Karpas-422 (cell line): Measurements from ENCODE around the gene EIF4G3. TPM values are rescaled to one million over a fixed set of nuclear protein-coding genes. Genes with fewer than 3 reads are reported as not detected.

ENCODE experiments used
- DNase-seq: peaks from one replicate; pipeline ENCODE4 v3.0.0-alpha.2; 2015
- H2AFZ ChIP-seq: fragments of 200-600 bp; sonication (generic); 2 replicates; pipeline ENCODE4 v1.6.1; 2014; ENCODE audit warnings: antibody characterized with exemption, low read length, mixed read lengths
- H3K27ac ChIP-seq: fragments of 200-600 bp; sonication (generic); 2 replicates; pipeline ENCODE4 v1.5.1; 2014; ENCODE audit warnings: mild to moderate bottlenecking, low read length, moderate library complexity
- H3K27me3 ChIP-seq: fragments of 200-600 bp; sonication (generic); 2 replicates; pipeline ENCODE4 v1.6.1; 2014; ENCODE audit warnings: low read length, mixed read lengths
- H3K36me3 ChIP-seq: fragments of 200-600 bp; sonication (generic); 2 replicates; pipeline ENCODE4 v1.6.1; 2014; ENCODE audit warnings: low read length, mixed read lengths; ENCODE audit not compliant: insufficient read depth
- H3K4me1 ChIP-seq: fragments of 200-600 bp; sonication (generic); 2 replicates; pipeline ENCODE4 v1.6.1; 2014; ENCODE audit warnings: mild to moderate bottlenecking, low read length, mixed read lengths
- H3K4me2 ChIP-seq: fragments of 200-600 bp; sonication (generic); 2 replicates; pipeline ENCODE4 v1.6.1; 2014; ENCODE audit warnings: low read length, low read depth, mild to moderate bottlenecking; ENCODE audit not compliant: poor library complexity, severe bottlenecking
- H3K4me3 ChIP-seq: fragments of 200-600 bp; sonication (generic); 2 replicates; pipeline ENCODE4 v1.5.1; 2014; ENCODE audit warnings: mild to moderate bottlenecking, antibody characterized with exemption, low read length, mixed read lengths
- H3K79me2 ChIP-seq: fragments of 200-600 bp; sonication (generic); 2 replicates; pipeline ENCODE4 v1.6.1; 2014; ENCODE audit warnings: mild to moderate bottlenecking, low read length, mixed read lengths
- H3K9ac ChIP-seq: fragments of 200-600 bp; sonication (generic); 2 replicates; pipeline ENCODE4 v1.6.0; 2014; ENCODE audit warnings: low read length
- H3K9me2 ChIP-seq: fragments of 200-600 bp; sonication (generic), shearing (Covaris generic); replicated peaks from 2 replicates; pipeline ENCODE4 v1.6.0; 2014; ENCODE audit warnings: mild to moderate bottlenecking, low read length, moderate library complexity; ENCODE audit not compliant: insufficient read depth
- H3K9me3 ChIP-seq: fragments of 300-700, 200-600 bp; sonication (generic); 2 replicates; pipeline ENCODE4 v1.6.1; 2014; ENCODE audit warnings: low read length, mixed read lengths
- H4K20me1 ChIP-seq: fragments of 200-600 bp; sonication (generic); 2 replicates; pipeline ENCODE4 v1.6.1; 2014; ENCODE audit warnings: mild to moderate bottlenecking, antibody characterized with exemption, low read length, low read depth; ENCODE audit not compliant: insufficient read depth
- total RNA-seq: library from RNA; depleted of rRNA; stranded (reverse); fragments of >200 nt; shearing (Covaris generic); gene quantifications from 2 replicates; pipeline ENCODE4 v1.2.3, GENCODE V29; 2014; ENCODE audit warnings: low replicate concordance

Gene EIF4G3
- total RNA-seq, 1 experiment from 2014 or later = 139 TPM

GRCh38 chr1:20993716-20994575 lies 182.8 kb downstream of the EIF4G3 start:
- Histone ChIP-seq H3K27me3 (no peaks in the 10 kb centered on the region), H3K27ac (peak overlapping the region; percentile 67; the same call in 1 of the 2 replicates)

GRCh38 chr1:20992322-20993056 lies 184.2 kb downstream of the EIF4G3 start:
- peak overlapping the region; percentile 12; the same call in 1 of the 2 replicates for H3K4me3 ChIP-seq
- no peaks in the 10 kb centered on the region for H4K20me1 ChIP-seq
- no peak for DNase-seq
- peaks cover 34% of the 10 kb centered on the region for H3K4me1 ChIP-seq
- peaks cover 93% of the 10 kb centered on the region for H3K79me2 ChIP-seq
- no peak overlapping the region for H2AFZ ChIP-seq
- H3K27ac ChIP-seq = peak overlapping the region; percentile 67
- H3K36me3 ChIP-seq = peaks cover 3% of the 10 kb centered on the region; the same call in 1 of the 2 replicates
- H3K4me2 ChIP-seq = peak overlapping the region; percentile 63
- no peak overlapping the region for H3K9ac ChIP-seq
- no peaks in the 10 kb centered on the region for H3K27me3 ChIP-seq
- no peaks in the 10 kb centered on the region for H3K9me3 ChIP-seq
- no peaks in the 10 kb centered on the region for H3K9me2 ChIP-seq

More at GRCh38 chr1:20993716-20994575, 182.8 kb downstream of the EIF4G3 start:
- Histone ChIP-seq H3K4me1 (peaks cover 48% of the 10 kb centered on the region), H3K4me2 (peak overlapping the region; percentile 63), H3K79me2 (peaks cover 95% of the 10 kb centered on the region), H2AFZ (no peak overlapping the region), H4K20me1 (no peaks in the 10 kb centered on the region), H3K9me3 (no peaks in the 10 kb centered on the region), H3K36me3 (peaks cover 3% of the 10 kb centered on the region; the same call in 1 of the 2 replicates), H3K9ac (no peak overlapping the region), H3K4me3 (peak overlapping the region; percentile 12; the same call in 1 of the 2 replicates), H3K9me2 (no peaks in the 10 kb centered on the region)
- no peak for DNase-seq

GRCh38 chr1:20988943-20989342 lies 187.8 kb downstream of the EIF4G3 start:
- Histone ChIP-seq H3K79me2 (peaks cover 90% of the 10 kb centered on the region), H3K9me3 (no peaks in the 10 kb centered on the region), H3K27ac (no peak overlapping the region), H3K27me3 (no peaks in the 10 kb centered on the region), H3K9me2 (no peaks in the 10 kb centered on the region), H3K36me3 (peaks cover 3% of the 10 kb centered on the region; the same call in 1 of the 2 replicates), H3K4me1 (peaks cover 21% of the 10 kb centered on the region), H2AFZ (no peak overlapping the region), H4K20me1 (no peaks in the 10 kb centered on the region), H3K4me3 (no peak overlapping the region), H3K4me2 (no peak overlapping the region), H3K9ac (no peak overlapping the region)
- no peak for DNase-seq

GRCh38 chr1:20987831-20988825 lies 188.6 kb downstream of the EIF4G3 start:
- no peak overlapping the region for H3K9ac ChIP-seq
- no peaks in the 10 kb centered on the region for H4K20me1 ChIP-seq
- H3K9me2 ChIP-seq = no peaks in the 10 kb centered on the region
- no peak for DNase-seq
- H3K4me3 ChIP-seq = no peak overlapping the region
- no peak overlapping the region for H3K4me2 ChIP-seq
- H2AFZ ChIP-seq = no peak overlapping the region
- no peaks in the 10 kb centered on the region for H3K27me3 ChIP-seq
- peaks cover 3% of the 10 kb centered on the region; the same call in 1 of the 2 replicates for H3K36me3 ChIP-seq
- H3K79me2 ChIP-seq = peaks cover 90% of the 10 kb centered on the region
- H3K4me1 ChIP-seq = peaks cover 13% of the 10 kb centered on the region
- no peaks in the 10 kb centered on the region for H3K9me3 ChIP-seq
- no peak overlapping the region for H3K27ac ChIP-seq

- no peak overlapping the region for H3K4me2 ChIP-seq
- no peak for DNase-seq
- H4K20me1 ChIP-seq = no peaks in the 10 kb centered on the region
- H3K9me2 ChIP-seq = no peaks in the 10 kb centered on the region
- H3K9ac ChIP-seq = no peak overlapping the region
- H3K27ac ChIP-seq = no peak overlapping the region
- peaks cover 86% of the 10 kb centered on the region for H3K79me2 ChIP-seq
- H3K4me1 ChIP-seq = no peaks in the 10 kb centered on the region
- no peak overlapping the region for H2AFZ ChIP-seq
- no peaks in the 10 kb centered on the region for H3K27me3 ChIP-seq
- peaks cover 16% of the 10 kb centered on the region for H3K36me3 ChIP-seq
- H3K4me3 ChIP-seq = no peak overlapping the region
- no peaks in the 10 kb centered on the region for H3K9me3 ChIP-seq
Observed at GRCh38 chr1:20983297-20983889, 193.3 kb downstream of the EIF4G3 start.

- H3K9me2 ChIP-seq = no peaks in the 10 kb centered on the region
- peaks cover 84% of the 10 kb centered on the region for H3K79me2 ChIP-seq
- H3K4me3 ChIP-seq = no peak overlapping the region
- H3K4me1 ChIP-seq = no peaks in the 10 kb centered on the region
- no peak overlapping the region for H2AFZ ChIP-seq
- H3K9ac ChIP-seq = no peak overlapping the region
- H3K9me3 ChIP-seq = no peaks in the 10 kb centered on the region
- no peaks in the 10 kb centered on the region for H4K20me1 ChIP-seq
- H3K36me3 ChIP-seq = peaks cover 16% of the 10 kb centered on the region
- H3K27ac ChIP-seq = no peak overlapping the region
- no peaks in the 10 kb centered on the region for H3K27me3 ChIP-seq
- no peak for DNase-seq
- no peak overlapping the region for H3K4me2 ChIP-seq
Observed at GRCh38 chr1:20982316-20982715, 194.4 kb downstream of the EIF4G3 start.

- no peak overlapping the region for H3K27ac ChIP-seq
Observed at GRCh38 chr1:20981915-20982314, 194.8 kb downstream of the EIF4G3 start.

More at GRCh38 chr1:20981915-20982314, 194.8 kb downstream of the EIF4G3 start:
- no peak overlapping the region for H3K4me3 ChIP-seq
- H3K9me2 ChIP-seq = no peaks in the 10 kb centered on the region
- H3K79me2 ChIP-seq = peaks cover 80% of the 10 kb centered on the region
- H3K9ac ChIP-seq = no peak overlapping the region
- DNase-seq = no peak
- peaks cover 16% of the 10 kb centered on the region for H3K36me3 ChIP-seq
- no peaks in the 10 kb centered on the region for H4K20me1 ChIP-seq
- no peak overlapping the region for H2AFZ ChIP-seq
- H3K9me3 ChIP-seq = no peaks in the 10 kb centered on the region
- no peaks in the 10 kb centered on the region for H3K27me3 ChIP-seq
- no peak overlapping the region for H3K4me2 ChIP-seq
- no peaks in the 10 kb centered on the region for H3K4me1 ChIP-seq
